Natural killer cell treated with Interleukin-12 subunit alpha and Interleukin-12 subunit beta and Interleukin-15 and Interleukin-18, amount 100 ng/mL, for 72 hours (primary cell): ENCODE data around the gene TSPYL4. TPM values are rescaled to one million over a fixed set of nuclear protein-coding genes. Genes with fewer than 3 reads are reported as not detected.
A peak's percentile ranks its signal among the peaks of the same experiment; 100 is the strongest.

ENCODE experiments used
- ATAC-seq, 2 donors: fragments of 150-1000 bp; cut with Tn5 transposase in 1 of 2; sonication (Bioruptor Pico), chemical (Tn5 transposase) in 1 of 2; 2 replicates each; pipeline ENCODE4 v1.10.0; 2021
- DNase-seq: peaks from one replicate; pipeline ENCODE4 v3.0.0; 2022; ENCODE audit warnings: low spot score
- H3K27ac Mint-ChIP-seq, 2 donors: 1 replicate in 1 of 2; 2 replicates in 1 of 2; pipeline ENCODE4 v1.8.0; 2022; ENCODE audit warnings: mixed read lengths in 2 of 2, mild to moderate bottlenecking in 1 of 2, moderate library complexity in 1 of 2
- H3K27me3 Mint-ChIP-seq, 2 donors: 1 replicate in 1 of 2; 2 replicates in 1 of 2; pipeline ENCODE4 v1.8.0; 2022; ENCODE audit warnings: mixed read lengths in 2 of 2
- H3K36me3 Mint-ChIP-seq: one replicate; pipeline ENCODE4 v1.8.0; 2022; ENCODE audit warnings: mixed read lengths
- H3K4me1 Mint-ChIP-seq, 2 donors: 1 replicate in 1 of 2; 2 replicates in 1 of 2; pipeline ENCODE4 v1.8.0; 2022; ENCODE audit warnings: low read depth in 2 of 2, mixed read lengths in 2 of 2, mild to moderate bottlenecking in 1 of 2
- H3K4me3 Mint-ChIP-seq: one replicate; pipeline ENCODE4 v1.8.0; 2022; ENCODE audit warnings: mixed read lengths
- H3K9me3 Mint-ChIP-seq: 2 replicates; pipeline ENCODE4 v1.8.0; 2022; ENCODE audit warnings: mixed read lengths
- total RNA-seq, 2 donors: library from RNA; stranded (reverse); gene quantifications; one replicate each; pipeline ENCODE4 v1.2.3, GENCODE V29; 2022

The TSPYL4 gene
- total RNA-seq, 2 donors from 2014 or later = 14.3 to 16.6 TPM

- ATAC-seq = peak; percentile 94 to 96
- peak overlapping the region; percentile 39 for H3K4me3 Mint-ChIP-seq
- H3K9me3 Mint-ChIP-seq = no peaks in the 10 kb centered on the region
- H3K27me3 Mint-ChIP-seq = no peaks in the 10 kb centered on the region
- H3K27ac Mint-ChIP-seq = peak overlapping the region; percentile 72 to 86
- H3K4me1 Mint-ChIP-seq = peaks cover 20 to 23% of the 10 kb centered on the region in 2 donors
- H3K36me3 Mint-ChIP-seq = no peaks in the 10 kb centered on the region
- DNase-seq = no peak
Observed at GRCh38 chr6:116206231-116206903, 47.5 kb downstream of the TSPYL4 start.

GRCh38 chr6:116205281-116205680 is 48.6 kb downstream of the TSPYL4 start:
- Mint-ChIP-seq H3K27ac (peak overlapping the region; percentile 72 to 86), H3K36me3 (no peaks in the 10 kb centered on the region), H3K27me3 (no peaks in the 10 kb centered on the region), H3K4me3 (peak overlapping the region; percentile 50), H3K4me1 (peaks cover 20 to 29% of the 10 kb centered on the region in 2 donors), H3K9me3 (no peaks in the 10 kb centered on the region)
- no peak for DNase-seq
- ATAC-seq = no peak

GRCh38 chr6:116201538-116201937 is 52.3 kb downstream of the TSPYL4 start:
- no peaks in the 10 kb centered on the region for H3K36me3 Mint-ChIP-seq
- H3K9me3 Mint-ChIP-seq = peaks cover 3% of the 10 kb centered on the region
- H3K27ac Mint-ChIP-seq = peak overlapping the region in 1 of 2 donors; percentile 19
- ATAC-seq (no peak), DNase-seq (no peak)
- H3K4me1 Mint-ChIP-seq = peaks cover 20 to 28% of the 10 kb centered on the region in 2 donors
- no peak overlapping the region for H3K4me3 Mint-ChIP-seq
- H3K27me3 Mint-ChIP-seq = no peaks in the 10 kb centered on the region

- Mint-ChIP-seq H3K4me1 (peaks cover 15 to 21% of the 10 kb centered on the region in 2 donors), H3K9me3 (peaks cover 3% of the 10 kb centered on the region), H3K27ac (peak overlapping the region in 1 of 2 donors; percentile 57), H3K27me3 (no peaks in the 10 kb centered on the region), H3K36me3 (no peaks in the 10 kb centered on the region), H3K4me3 (no peak overlapping the region)
- ATAC-seq (peak in 1 of 2 donors; percentile 53), DNase-seq (no peak)
Observed at GRCh38 chr6:116200619-116201249, 53.1 kb downstream of the TSPYL4 start.

Other genes with a start within 250 kb of the TSPYL4 start
- under 1 TPM in 1 of 2 donors, not detected in 1; 0.02 TPM for gene FRK, start 193.2 kb downstream of the TSPYL4 start, total RNA-seq
- gene NT5DC1, start 153.2 kb downstream of the TSPYL4 start, total RNA-seq = 10 to 100 TPM; 28.4 to 33.9 TPM
- not detected for gene COL10A1, start 127.9 kb downstream of the TSPYL4 start, total RNA-seq
- gene TSPYL1, start 25.9 kb upstream of the TSPYL4 start, total RNA-seq = 10 to 100 TPM; 40.4 to 50.9 TPM
- gene DSE, start 116.9 kb upstream of the TSPYL4 start, total RNA-seq = 10 to 100 TPM; 21.9 to 25.9 TPM
- gene CALHM6, start 207.3 kb upstream of the TSPYL4 start, total RNA-seq = 1 to 10 TPM; 8.0 to 9.6 TPM